HG03108 (cell line): ENCODE data around the gene IFNAR2.
A peak's percentile ranks its signal among the peaks of the same experiment; 100 is the strongest.

Experiments used
- ATAC-seq: cut with Tn5 transposase; IDR thresholded peaks from one replicate; pipeline ENCODE4 v1.9.1; 2021; ENCODE audit warnings: moderate library complexity; ENCODE audit not compliant: unreplicated experiment

IFNAR2 gene

GRCh38 chr21:33229784-33230544 lies at the start of gene IFNAR2:
TSS of gene IFNAR2 (plus strand) at chr21:33229938. CDS start at chr21:33241923, 11,985 bp downstream.
- peak; percentile 63 for ATAC-seq

GRCh38 chr21:33185852-33186251 lies 43.9 kb upstream of the IFNAR2 start:
- ATAC-seq, result no peak

DNA sequence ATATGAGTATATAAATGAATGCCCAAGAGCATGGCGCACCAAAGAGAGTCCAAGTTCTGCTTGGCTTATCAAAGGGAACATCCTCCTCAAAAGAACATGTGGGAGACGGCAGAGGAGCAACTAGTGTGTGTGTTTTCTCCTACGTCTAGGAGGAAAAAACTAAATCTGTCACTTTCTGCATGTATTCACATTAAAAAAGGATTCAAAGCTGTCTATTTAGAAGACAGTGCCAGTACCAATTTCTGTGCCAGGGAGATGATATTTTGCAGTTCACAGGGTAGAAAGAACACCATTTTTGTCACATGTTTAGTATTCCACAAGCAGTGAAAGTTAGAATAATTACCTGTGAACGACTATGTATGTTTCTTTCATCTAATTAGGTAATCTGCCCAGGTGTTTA lies 42.5 kb upstream of the IFNAR2 start:
- no peak for ATAC-seq

- no peak for ATAC-seq
Measured at GRCh38 chr21:33189237-33189636, 40.5 kb upstream of the IFNAR2 start.

DNA sequence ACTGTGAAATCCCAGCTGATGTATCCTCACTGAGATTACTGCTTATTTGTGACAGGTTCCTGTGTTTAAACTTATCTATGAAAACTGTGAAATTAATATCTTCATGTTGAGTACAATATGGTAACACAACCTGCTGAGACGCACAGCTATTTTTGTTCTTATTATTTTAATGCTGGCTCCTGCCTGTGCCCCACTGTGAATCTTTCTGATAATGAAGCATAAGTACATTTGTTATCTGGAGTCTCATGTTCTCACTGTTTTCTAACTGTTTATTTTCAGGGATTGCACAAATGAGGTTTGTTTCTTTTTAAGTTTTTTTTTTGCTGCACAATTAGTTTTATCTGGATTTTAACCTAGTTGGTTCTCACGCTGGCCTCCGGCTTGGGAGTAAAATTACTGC lies 39.9 kb upstream of the IFNAR2 start:
- no peak for ATAC-seq

GRCh38 chr21:33196941-33197374 lies 32.8 kb upstream of the IFNAR2 start:
- ATAC-seq, result no peak

DNA sequence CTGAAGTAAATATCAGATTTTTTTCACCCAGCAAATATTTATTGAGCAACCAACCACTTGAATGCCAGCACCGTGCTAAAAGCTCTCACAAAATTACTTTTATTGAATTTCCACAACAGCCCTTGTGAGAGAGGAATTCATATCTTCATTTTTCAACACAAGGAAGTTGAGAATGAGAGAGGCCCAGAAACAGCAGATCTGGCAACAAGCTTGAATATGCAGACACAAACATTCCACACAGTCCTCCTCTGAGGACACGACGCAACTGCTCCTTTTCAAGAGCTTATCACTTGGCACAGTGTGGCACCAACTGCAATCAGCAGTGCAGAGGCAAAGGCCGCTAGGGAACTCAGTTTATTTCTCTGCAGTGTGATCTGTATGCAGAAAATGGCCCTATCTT lies 32.2 kb upstream of the IFNAR2 start:
- ATAC-seq, result no peak

GRCh38 chr21:33198346-33199099 lies 31.2 kb upstream of the IFNAR2 start:
- no peak for ATAC-seq

DNA sequence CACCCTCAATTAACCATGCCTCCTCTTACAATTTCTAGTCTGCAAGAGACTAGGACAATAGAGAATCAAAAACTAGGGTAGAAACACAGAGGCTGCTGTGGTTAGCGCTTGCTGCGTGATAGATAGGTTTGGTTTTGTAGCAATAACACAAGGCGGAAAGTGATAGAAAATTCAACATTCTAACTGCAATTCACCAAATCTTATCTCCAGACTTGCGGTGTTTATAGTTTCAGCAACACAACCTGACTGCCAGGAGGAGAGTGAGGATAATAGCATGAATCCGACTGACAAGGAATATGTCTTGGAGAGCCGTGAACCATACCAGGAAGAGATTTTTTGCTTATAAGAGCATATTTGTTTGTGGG lies 30.7 kb upstream of the IFNAR2 start:
- ATAC-seq, result no peak

DNA sequence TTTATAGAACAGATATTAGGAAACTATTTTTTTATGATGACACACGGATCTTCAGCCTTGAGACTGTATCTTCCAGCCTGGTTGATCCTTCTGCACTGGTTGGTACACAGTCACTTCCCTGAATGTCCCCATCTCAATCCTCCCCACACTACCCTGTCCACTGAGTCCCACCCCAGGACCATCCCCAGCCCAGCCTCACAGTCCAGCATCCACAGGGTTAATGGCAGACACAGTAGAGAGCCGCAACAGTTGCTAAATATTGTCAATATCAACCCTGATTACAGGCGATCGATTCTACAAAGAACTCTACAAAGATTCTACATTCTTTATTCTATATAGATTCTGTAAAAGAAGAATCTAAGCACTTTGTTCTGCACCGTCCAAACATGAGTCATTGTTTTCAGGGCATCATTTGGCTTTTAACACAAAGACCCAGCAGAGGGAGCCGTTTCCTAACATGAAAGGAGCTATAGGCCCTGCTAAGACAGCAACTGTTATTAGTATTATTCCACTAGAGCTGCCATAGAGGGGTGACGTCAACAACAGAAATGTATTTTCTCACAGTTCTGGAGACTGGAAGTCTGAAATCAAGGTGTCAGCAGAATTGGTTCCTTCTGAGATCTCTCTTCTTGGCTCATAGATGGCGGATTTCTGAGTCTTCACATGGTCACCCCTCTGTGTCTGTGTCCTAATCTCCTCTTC lies 30.1 kb upstream of the IFNAR2 start:
- peak; percentile 71 for ATAC-seq

GRCh38 chr21:33201956-33202355 lies 27.8 kb upstream of the IFNAR2 start:
- no peak for ATAC-seq

GRCh38 chr21:33202464-33203363 lies 27.0 kb upstream of the IFNAR2 start:
- no peak for ATAC-seq

DNA sequence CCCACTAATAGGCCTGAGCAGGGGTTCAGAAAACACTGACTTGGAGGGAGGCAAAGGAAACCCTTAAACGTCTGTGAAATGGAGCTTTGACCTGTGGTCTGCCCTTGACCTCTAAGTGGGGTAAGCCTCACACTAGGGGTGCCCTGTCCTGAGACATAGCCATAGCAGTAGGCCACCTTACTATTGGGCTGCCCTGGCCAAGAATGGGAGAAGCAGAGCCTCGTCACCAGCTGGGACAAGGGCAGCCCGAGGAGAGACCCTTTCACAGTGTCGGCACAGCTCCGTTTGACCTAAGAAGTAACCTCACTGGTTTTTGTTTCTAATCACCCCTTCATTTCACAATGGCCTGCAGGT lies 26.4 kb upstream of the IFNAR2 start:
- no peak for ATAC-seq

GRCh38 chr21:33205476-33205875 lies 24.3 kb upstream of the IFNAR2 start:
- no peak for ATAC-seq

- ATAC-seq, result no peak
Measured at GRCh38 chr21:33206771-33207281, 22.9 kb upstream of the IFNAR2 start.

DNA sequence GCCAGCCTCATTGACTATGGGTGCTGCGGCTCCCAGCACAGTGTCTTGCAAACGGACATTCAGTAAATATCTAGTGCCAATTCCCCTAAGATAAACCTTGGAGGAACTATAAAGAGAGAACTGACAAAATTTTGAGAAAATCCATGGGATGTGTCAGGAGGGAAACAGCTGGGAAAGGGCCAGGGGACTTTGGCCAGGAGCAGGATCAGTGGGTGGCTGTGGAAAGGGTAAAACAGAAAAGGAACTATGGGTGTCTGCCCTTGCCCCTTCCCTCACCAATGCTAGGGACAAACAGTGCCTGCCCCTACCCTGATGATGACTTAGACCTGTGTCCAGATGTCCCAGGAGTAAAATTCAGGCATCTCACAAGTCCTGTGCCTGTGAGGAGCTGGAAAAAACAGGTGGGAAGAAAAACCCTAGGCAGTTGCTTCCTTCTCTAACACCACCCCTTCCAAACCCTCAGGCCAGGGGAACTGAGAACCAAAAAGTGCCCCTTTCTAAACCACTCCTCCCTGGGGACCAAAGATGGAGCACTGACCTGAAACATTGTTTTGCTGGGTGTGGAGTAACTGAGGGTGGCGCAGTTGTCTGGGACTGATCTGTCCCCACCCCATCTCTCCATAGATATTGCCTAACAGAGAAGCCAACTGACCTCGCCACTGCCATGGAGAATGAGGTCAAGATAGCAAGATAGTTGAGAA lies 22.1 kb upstream of the IFNAR2 start:
- ATAC-seq, result no peak

DNA sequence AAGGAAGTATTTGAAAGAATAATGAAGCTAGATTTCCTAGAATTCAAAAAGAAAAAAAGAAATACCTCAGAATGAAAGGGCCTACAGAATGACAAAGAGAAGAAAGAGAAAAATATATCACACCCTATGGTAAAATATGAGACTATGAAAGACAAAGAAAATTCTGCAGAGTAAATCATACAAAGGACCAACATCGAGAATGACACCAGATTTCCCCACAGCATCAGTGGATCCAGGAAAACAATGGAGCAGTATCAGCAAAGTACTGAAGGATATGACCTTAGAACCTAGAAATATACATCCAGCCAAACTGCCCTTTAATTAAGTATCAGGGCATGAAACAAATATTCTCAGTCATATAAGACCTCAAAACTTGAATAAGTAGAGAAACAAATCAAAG lies 21.2 kb upstream of the IFNAR2 start:
- ATAC-seq, result no peak

DNA sequence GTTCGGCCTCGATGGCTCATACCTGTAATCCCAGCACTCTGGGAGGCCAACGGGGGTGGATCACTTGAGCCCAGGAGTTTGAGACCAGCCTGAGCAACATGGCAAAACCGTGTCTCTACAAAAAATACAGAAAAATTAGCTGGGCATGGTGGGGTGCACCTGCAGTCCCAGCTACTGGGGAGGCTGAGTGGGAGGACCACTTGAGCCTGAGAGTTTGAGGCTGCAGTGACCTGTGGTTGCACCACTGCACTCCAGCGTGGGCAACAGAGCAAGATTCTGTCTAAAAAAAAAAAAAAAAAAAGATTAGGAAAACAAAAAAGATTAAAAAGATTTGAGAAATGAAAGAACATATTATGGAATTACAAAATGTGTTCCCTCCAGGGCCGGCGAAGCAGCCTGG lies 18.4 kb upstream of the IFNAR2 start:
- ATAC-seq, result no peak

- ATAC-seq, result no peak
Measured at GRCh38 chr21:33211732-33212131, 18.0 kb upstream of the IFNAR2 start.
